B cell (primary cell): ENCODE data around the gene ARPIN. TPM values are rescaled to one million over a fixed set of nuclear protein-coding genes. Genes with fewer than 3 reads are reported as not detected.

ENCODE experiments used
- ATAC-seq: fragments of 200-7000 bp; cut with Tn5 transposase; one replicate; pipeline ENCODE4 v1.10.0; 2021; ENCODE audit warnings: low read depth, mild to moderate bottlenecking, moderate number of reproducible peaks, moderate library complexity
- CTCF ChIA-PET: fragments of 350-600 bp; sonication (Branson Sonifier 250); formaldehyde crosslinking; loops from one replicate; lab custom pipeline; 2021; ENCODE audit warnings: antibody characterized with exemption, inconsistent platforms; lab: Charles Lee
- POLR2A ChIA-PET: fragments of 350-600 bp; sonication (Branson Sonifier 250); formaldehyde crosslinking; loops from one replicate; lab custom pipeline; 2021; ENCODE audit warnings: antibody characterized with exemption; lab: Charles Lee
- DNase-seq: peaks from one replicate; pipeline ENCODE4 v3.0.0; 2013
- H2AFZ ChIP-seq: 2 replicates; pipeline ENCODE4 v1.6.1; 2012; ENCODE audit warnings: mild to moderate bottlenecking, low read depth, low read length; ENCODE audit not compliant: insufficient read depth, poor library complexity, severe bottlenecking
- H3K27ac ChIP-seq, 2 donors: 1 replicate in 1 of 2; 2 replicates in 1 of 2; pipeline ENCODE4 v1.5.1; 2012 to 2013; ENCODE audit warnings: low read length in 2 of 2, mild to moderate bottlenecking in 2 of 2, moderate library complexity in 1 of 2
- H3K27me3 ChIP-seq, 4 experiments: fragments of 200-600 bp in 1 of 4; sonication (generic) in 1 of 4; replicated peaks in 1 of 4; 1 replicate in 2 of 4; 2 replicates in 2 of 4; pipeline versions ENCODE4 v1.6.1 to v1.7.0; 2013 to 2016; ENCODE audit warnings: low read length in 3 of 4, mild to moderate bottlenecking in 2 of 4, mixed read lengths in 1 of 4, moderate library complexity in 1 of 4; ENCODE audit not compliant: insufficient read depth in 4 of 4, control insufficient read depth in 3 of 4; ENCODE audit errors: control extremely low read depth in 1 of 4
- H3K36me3 ChIP-seq, 2 experiments: replicated peaks in 1 of 2; 1 replicate in 1 of 2; 2 replicates in 1 of 2; pipeline versions ENCODE4 v1.6.1 to v1.7.1; 2013; ENCODE audit warnings: low read length in 1 of 2; ENCODE audit not compliant: insufficient read depth in 2 of 2, control insufficient read depth in 1 of 2; ENCODE audit errors: control extremely low read depth in 1 of 2, extremely low read depth in 1 of 2
- H3K4me1 ChIP-seq, 2 donors: fragments of 200-600 bp in 1 of 2; sonication (generic) in 1 of 2; 1 replicate in 1 of 2; 2 replicates in 1 of 2; pipeline versions ENCODE4 v1.5.1 to v1.6.1; 2013 to 2017; ENCODE audit warnings: low read length in 2 of 2; ENCODE audit not compliant: control insufficient read depth in 2 of 2, insufficient read depth in 2 of 2
- H3K4me2 ChIP-seq: replicated peaks from 2 replicates; pipeline ENCODE3; 2012; ENCODE audit warnings: mild to moderate bottlenecking, low read depth, low read length; ENCODE audit not compliant: poor library complexity, severe bottlenecking
- H3K4me3 ChIP-seq, 5 experiments: fragments of 200-600 bp in 1 of 5; sonication (generic) in 1 of 5; 1 replicate in 3 of 5; 2 replicates in 2 of 5; pipeline versions ENCODE4 v1.5.1 to v1.7.0; 2011 to 2016; ENCODE audit warnings: low read length in 4 of 5, mild to moderate bottlenecking in 4 of 5, low read depth in 2 of 5, control low read depth in 1 of 5, moderate library complexity in 1 of 5; ENCODE audit not compliant: insufficient read depth in 1 of 5; ENCODE audit errors: control extremely low read depth in 1 of 5, extremely low read depth in 1 of 5
- H3K79me2 ChIP-seq: fragments of 200-600 bp; sonication (generic); one replicate; pipeline ENCODE4 v1.6.0; 2016; ENCODE audit warnings: low read length; ENCODE audit not compliant: control insufficient read depth, insufficient read depth
- H3K9ac ChIP-seq: fragments of 200-600 bp; sonication (generic); 2 replicates; pipeline ENCODE4 v1.6.1; 2017; ENCODE audit warnings: mild to moderate bottlenecking, low read length, moderate library complexity
- H3K9me3 ChIP-seq, 3 donors: one replicate each; pipeline versions ENCODE4 v1.6.1 to v1.7.1; 2013; ENCODE audit warnings: low read length in 2 of 3; ENCODE audit not compliant: control insufficient read depth in 2 of 3, insufficient read depth in 1 of 3; ENCODE audit errors: control extremely low read depth in 1 of 3
- H4K20me1 ChIP-seq: 2 replicates; pipeline ENCODE4 v1.6.0; 2012; ENCODE audit warnings: mild to moderate bottlenecking, low read length; ENCODE audit not compliant: insufficient read depth, control insufficient read depth, poor library complexity, severe bottlenecking
- H3K27ac Mint-ChIP-seq: one replicate; pipeline ENCODE4 v1.8.0; 2021; ENCODE audit warnings: mixed read lengths
- H3K27me3 Mint-ChIP-seq: one replicate; pipeline ENCODE4 v1.8.0; 2021; ENCODE audit warnings: mixed read lengths
- H3K4me1 Mint-ChIP-seq: one replicate; pipeline ENCODE4 v1.8.0; 2021; ENCODE audit warnings: mixed read lengths
- H3K4me3 Mint-ChIP-seq: one replicate; pipeline ENCODE4 v1.8.0; 2021; ENCODE audit warnings: mixed read lengths
- H3K9me3 Mint-ChIP-seq: one replicate; pipeline ENCODE4 v1.8.0; 2022; ENCODE audit warnings: mixed read lengths; ENCODE audit not compliant: insufficient read depth
- CTCF ChIP-seq: fragments of 200-600 bp; IDR thresholded peaks from one replicate; pipeline ENCODE4 v1.8.0; 2022; ENCODE audit warnings: antibody characterized with exemption, mild to moderate bottlenecking
- EZH2 ChIP-seq: IDR thresholded peaks from 2 replicates; pipeline ENCODE4 v1.6.1; 2012; ENCODE audit warnings: borderline replicate concordance, low read depth, mild to moderate bottlenecking, moderate library complexity, low read length; ENCODE audit not compliant: insufficient read depth, poor library complexity, severe bottlenecking
- WGBS: methylation state at CpG from one replicate; pipeline ENCODE4 v1.1.5; 2013; ENCODE audit warnings: missing lambda C conversion rate; ENCODE audit not compliant: insufficient coverage; 5-methylcytosine and 5-hydroxymethylcytosine counted together
- intact Hi-C: fragments of 100-400 bp; cut with micrococcal nuclease; formaldehyde crosslinking; loops from one replicate; pipeline ENCODE4 v1.10.0; 2022
- polyA plus RNA-seq: library from polyadenylated mRNA; depleted of rRNA; stranded (reverse); fragments of >200 nt; gene quantifications from 2 replicates; pipeline ENCODE4 v1.2.3, GENCODE V29; 2012
- total RNA-seq, 2 donors: library from RNA; stranded (reverse); fragments of 120-200 nt in 1 of 2; gene quantifications; 1 replicate in 1 of 2; 2 replicates in 1 of 2; pipeline versions ENCODE4 v1.2.3 to v1.2.4, GENCODE V29; 2013 to 2022

The ARPIN gene
- total and polyA plus RNA-seq, 2 donors (not counting 1 experiment from before 2014, with no cell fraction given) = 0.10 TPM

GRCh38 chr15:89858661-89859458 is 53.9 kb downstream of the ARPIN start:
- CTCF ChIA-PET = no interaction called here
- WGBS = 94% methylated on average over 3 of the region's 9 CpGs
- H3K36me3 ChIP-seq = peaks cover 11 to 27% of the 10 kb centered on the region in 2 experiments
- no peak for ATAC-seq
- no peak overlapping the region for H3K4me3 ChIP-seq
- Mint-ChIP-seq H3K4me1 (peaks cover 8% of the 10 kb centered on the region), H3K9me3 (no peaks in the 10 kb centered on the region), H3K27me3 (no peaks in the 10 kb centered on the region), H3K27ac (no peak overlapping the region), H3K4me3 (no peak overlapping the region)
- H4K20me1 ChIP-seq = no peaks in the 10 kb centered on the region
- POLR2A ChIA-PET = no interaction called here
- H3K27ac ChIP-seq = no peak overlapping the region
- intact Hi-C loops = no loop called here
- no peak overlapping the region for H3K9ac ChIP-seq
- TF ChIP-seq CTCF (no peak), EZH2 (no peak)
- no peaks in the 10 kb centered on the region for H3K79me2 ChIP-seq
- no peak overlapping the region for H2AFZ ChIP-seq
- H3K4me1 ChIP-seq = peaks cover 6% of the 10 kb centered on the region in 2 donors
- no peak overlapping the region for H3K4me2 ChIP-seq
- H3K9me3 ChIP-seq = no peaks in the 10 kb centered on the region
- DNase-seq = no peak
- H3K27me3 ChIP-seq = no peaks in the 10 kb centered on the region

- Histone ChIP-seq H3K9me3 (no peaks in the 10 kb centered on the region), H4K20me1 (no peaks in the 10 kb centered on the region), H3K79me2 (no peaks in the 10 kb centered on the region), H3K36me3 (peaks cover 7 to 21% of the 10 kb centered on the region in 2 experiments), H3K4me2 (no peak overlapping the region), H3K4me1 (peaks cover 6% of the 10 kb centered on the region in 2 donors), H3K9ac (no peak overlapping the region), H2AFZ (no peak overlapping the region), H3K27ac (no peak overlapping the region), H3K27me3 (no peaks in the 10 kb centered on the region), H3K4me3 (no peak overlapping the region)
- Mint-ChIP-seq H3K4me1 (peaks cover 9% of the 10 kb centered on the region), H3K9me3 (no peaks in the 10 kb centered on the region), H3K4me3 (no peak overlapping the region), H3K27me3 (no peaks in the 10 kb centered on the region), H3K27ac (peak overlapping the region; percentile 32)
- ATAC-seq = no peak
- CTCF ChIA-PET = no interaction called here
- WGBS = 100% methylated on average over 3 of the region's 3 CpGs
- no peak for DNase-seq
- intact Hi-C loops = no loop called here
- TF ChIP-seq CTCF (no peak), EZH2 (no peak)
- POLR2A ChIA-PET = no interaction called here
Measured at GRCh38 chr15:89857673-89858072, 55.1 kb downstream of the ARPIN start.
